Fibroblast of lung (primary cell): ENCODE results near the gene APP.

Experiments
- CTCF ChIP-seq, 2 donors: IDR thresholded peaks in 1 of 2; conservative IDR thresholded peaks in 1 of 2; 1 replicate in 1 of 2; 2 replicates in 1 of 2; pipeline ENCODE4 v1.5.1; 2011 to 2012; ENCODE audit warnings: low read length in 2 of 2, control low read depth in 1 of 2, inconsistent platforms in 1 of 2, low read depth in 1 of 2, mild to moderate bottlenecking in 1 of 2
- EZH2 ChIP-seq: IDR thresholded peaks from 2 replicates; pipeline ENCODE4 v1.5.1; 2012; ENCODE audit warnings: low read length, control low read depth, mild to moderate bottlenecking; ENCODE audit errors: missing control alignments

- TF ChIP-seq CTCF (conservative IDR thresholded peaks at IDR 0.05 in 1 of 2, IDR thresholded peaks at IDR 0.05 in 1 of 2; ENCODE audit: low read depth in 1 of 2, low read length in 2 of 2) (no peak), EZH2 (no peak)
Observed at GRCh38 chr21:26124421-26124833, 46.1 kb downstream of the APP start.
